Heart right ventricle (tissue), 16 donors: ENCODE data around the gene SCN4B. TPM values are rescaled to one million over a fixed set of nuclear protein-coding genes. Genes with fewer than 3 reads are reported as not detected.

Experiments used
- ATAC-seq, 8 donors: fragments of 200-7000 bp; cut with Tn5 transposase; one replicate each; pipeline ENCODE4 v1.9.1; 2020; ENCODE audit warnings: mild to moderate bottlenecking in 8 of 8, moderate library complexity in 8 of 8, moderate number of reproducible peaks in 1 of 8
- DNase-seq, 2 donors: peaks; one replicate each; pipeline ENCODE4 v3.0.0-alpha.2; 2020
- H3K27ac ChIP-seq, 10 donors: fragments of 200-600 bp; sonication (generic) in 2 of 10; one replicate each; pipeline versions ENCODE4 v1.5.0 to v1.8.0; 2020 to 2022; ENCODE audit warnings: mild to moderate bottlenecking in 3 of 10
- H3K27me3 ChIP-seq, 7 donors: fragments of 200-600 bp; one replicate each; pipeline ENCODE4 v1.8.0; 2021 to 2022; ENCODE audit warnings: mild to moderate bottlenecking in 2 of 7
- H3K36me3 ChIP-seq, 9 donors: fragments of 200-600 bp; sonication (generic) in 1 of 9; one replicate each; pipeline versions ENCODE4 v1.5.0 to v1.8.0; 2020 to 2022; ENCODE audit warnings: mild to moderate bottlenecking in 2 of 9
- H3K4me1 ChIP-seq, 9 donors: fragments of 200-600 bp; sonication (generic) in 1 of 9; one replicate each; pipeline versions ENCODE4 v1.5.0 to v1.8.0; 2020 to 2022; ENCODE audit warnings: mild to moderate bottlenecking in 4 of 9
- H3K4me3 ChIP-seq, 10 donors: fragments of 200-600 bp; sonication (generic) in 2 of 10; one replicate each; pipeline versions ENCODE4 v1.5.0 to v1.8.0; 2020 to 2022; ENCODE audit warnings: mild to moderate bottlenecking in 7 of 10, moderate library complexity in 2 of 10
- H3K9me3 ChIP-seq, 11 donors: fragments of 200-600 bp in 10 of 11; sonication (generic) in 2 of 11; one replicate each; pipeline versions ENCODE4 v1.5.0 to v1.8.0; 2013 to 2022; ENCODE audit warnings: mild to moderate bottlenecking in 2 of 11, control low read depth in 1 of 11, moderate library complexity in 1 of 11
- WGBS, 2 donors: extraction: QIAGEN DNeasy Blood & Tissue Kit; methylation state at CpG; one replicate each; pipeline ENCODE4 v1.1.7; 2013; ENCODE audit warnings: inconsistent platforms in 1 of 2; 5-methylcytosine and 5-hydroxymethylcytosine counted together
- intact Hi-C, 10 donors: fragments of 100-400 bp; cut with DNase I; formaldehyde crosslinking; loops; one replicate each; pipeline versions ENCODE4 v1.11.1 to v1.14.2; 2022
- long read RNA-seq, 3 donors: library from polyadenylated mRNA; unstranded; transcript quantifications; one replicate each; pipeline ENCODE4 v2.0.0, GENCODE V29; 2020 to 2021
- polyA plus RNA-seq, 2 donors: library from polyadenylated mRNA; stranded (reverse); fragments of 200-250 nt; gene quantifications; one replicate each; pipeline ENCODE4 v1.2.3, GENCODE V29; 2013
- total RNA-seq, 10 donors: library from RNA; stranded (reverse); fragmentation: NEBNext Ultra II Directional in 3 of 10; extraction: Animal tissue kit (Norgen Biotek cat#: 25700) in 3 of 10; gene quantifications; one replicate each; pipeline versions ENCODE4 v1.2.1 to v1.2.4, GENCODE V29; 2021 to 2023
- TF ChIP-seq, protein P1 (sequence below), 9 donors: fragments of 200-600 bp; sonication (generic) in 2 of 9; IDR thresholded peaks; one replicate each; pipeline versions ENCODE4 v1.5.0 to v1.8.0; 2021 to 2022; ENCODE audit warnings: antibody characterized with exemption in 9 of 9, mild to moderate bottlenecking in 5 of 9, moderate library complexity in 1 of 9
- donor health status: Arrhythmogenic right ventricular cardiomyopathy.
- donor health status: ischemic (EF 13 %, LVEDD 7.1; RV severe dilation, severe dysfunction).
- donor health status: healthy with polysubstance abuse.
- donor health status: DM: no; HTN: yes; CAD: no.
- donor health status: DM: no; HTN: no; CAD: no.
- donor health status: ischemic (EF 25% LVEDD 6.9; RV normal size, moderate dysfunction).
- donor health status: ischemic (EF 25% LVEDD 5.7; RV mildly dilated, moderate dysfunction).
- donor health status: healthy.
- donor health status: DM: yes; HTN: yes; CAD: no.
- donor health status: Ischemic cardiomyopathy.
- donor health status: ischemic (EF 35%, LVEDD 5.7; RV mildly dilated, moderate dysfunction).
- donor health status: nonischemic (EF 11% LVEDD 7.7; RV severe dilation, severe dysfunction).
- donor health status: DM: yes; HTN: yes; CAD: no.
- donor health status: PGD.
- donor health status: ischemic (EF 29% LVEDD 5.4; RV normal size, mild dysfunction).
- donor health status: nonischemic (EF 23%, LVEDD 6.1; RV moderate dilation, normal function).

Gene SCN4B, protein sequence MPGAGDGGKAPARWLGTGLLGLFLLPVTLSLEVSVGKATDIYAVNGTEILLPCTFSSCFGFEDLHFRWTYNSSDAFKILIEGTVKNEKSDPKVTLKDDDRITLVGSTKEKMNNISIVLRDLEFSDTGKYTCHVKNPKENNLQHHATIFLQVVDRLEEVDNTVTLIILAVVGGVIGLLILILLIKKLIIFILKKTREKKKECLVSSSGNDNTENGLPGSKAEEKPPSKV
- total RNA-seq (10 to 100 TPM in 5 of 10 donors, 1 to 10 TPM in 5; 5.7 to 17.5 (median 10.3) TPM), polyA plus RNA-seq (1 to 10 TPM; 5.4 to 8.8 TPM)
- long read RNA-seq, donor 1, partial matches to known transcripts: 0 of 15 reads
- long read RNA-seq, donor 1, other reads (novel, unspliced or antisense): 15 of 15 reads
- long read RNA-seq, donor 2, full-length matches to known transcripts: 4 of 36 reads
- long read RNA-seq, donor 2, partial matches to known transcripts: 2 of 36 reads
- long read RNA-seq, donor 2, other reads (novel, unspliced or antisense): 30 of 36 reads
- long read RNA-seq, donor 3, full-length matches to known transcripts: 1 of 16 reads
- long read RNA-seq, donor 3, partial matches to known transcripts: 0 of 16 reads
- long read RNA-seq, donor 3, other reads (novel, unspliced or antisense): 15 of 16 reads

DNA sequence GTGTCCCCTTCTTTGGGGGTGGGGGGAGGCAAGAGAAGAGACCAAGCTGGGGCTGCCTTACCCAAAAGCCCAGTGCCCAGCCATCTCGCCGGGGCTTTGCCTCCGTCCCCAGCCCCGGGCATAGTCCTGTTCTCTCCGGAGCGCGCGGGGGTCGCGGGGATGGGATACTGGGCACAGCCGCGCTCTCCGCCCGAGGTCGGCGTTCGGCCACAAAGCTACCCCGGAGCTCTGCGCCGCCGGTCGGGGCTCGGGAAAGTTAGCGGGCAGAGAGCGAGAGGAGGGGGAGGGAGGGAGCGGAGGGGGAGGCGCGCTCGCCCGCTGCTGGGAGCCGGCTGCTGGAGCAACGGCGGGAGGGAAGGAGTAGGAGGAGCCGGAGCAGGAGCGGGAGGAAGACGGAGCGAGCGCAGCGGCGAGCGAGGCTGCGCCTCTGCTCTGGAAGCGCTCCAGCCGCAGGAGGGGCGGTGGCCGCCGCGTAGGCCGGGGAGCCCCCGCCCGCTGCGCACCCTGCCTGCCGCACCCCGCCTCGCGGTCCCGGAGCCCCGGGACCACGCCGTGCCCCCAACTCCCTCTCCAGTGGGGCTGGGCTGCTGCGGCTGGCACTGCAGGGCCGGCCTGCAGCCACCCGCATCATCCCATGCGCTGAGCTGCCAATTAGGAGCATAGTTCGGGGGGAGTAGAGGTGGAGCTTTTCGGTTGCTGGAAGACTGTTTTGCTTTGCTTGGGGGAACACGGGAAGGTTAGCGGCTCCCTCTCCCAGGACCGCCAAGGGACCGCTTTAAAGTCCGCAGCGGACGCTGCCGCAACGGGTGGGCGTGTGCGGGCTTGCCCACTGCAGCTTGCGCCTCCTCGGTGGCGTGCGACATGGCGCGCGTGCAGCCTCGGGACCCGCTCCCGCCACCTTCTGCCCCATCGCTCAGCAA is at the start of gene SCN4B:
TSS of gene SCN4B (minus strand) at position 272 of the 920 bp plus-strand sequence. CDS start at position 122, 150 bp downstream.
- WGBS, 2 donors: 0 to 1% methylated on average over 53 to 88 of the region's 88 CpGs
- Histone ChIP-seq H3K9me3 (no peaks in the 10 kb centered on the region), H3K4me1 (peaks cover 0 to 51% (median 17%) of the 10 kb centered on the region in 9 donors), H3K27ac (peak within 1 kb of the TSS in 7 of 10 donors; percentile 62 to 78 (median 77)), H3K27me3 (peaks cover 0 to 74% (median 38%) of the 10 kb centered on the region in 7 donors), H3K4me3 (peak within 1 kb of the TSS; percentile 37 to 76 (median 62)), H3K36me3 (no peaks in the 10 kb centered on the region)
- ATAC-seq (peak; percentile 74 to 92 (median 82)), DNase-seq (peak; percentile 73 to 76)
- intact Hi-C loops: no loop called here
- TF ChIP-seq, protein P1, sequence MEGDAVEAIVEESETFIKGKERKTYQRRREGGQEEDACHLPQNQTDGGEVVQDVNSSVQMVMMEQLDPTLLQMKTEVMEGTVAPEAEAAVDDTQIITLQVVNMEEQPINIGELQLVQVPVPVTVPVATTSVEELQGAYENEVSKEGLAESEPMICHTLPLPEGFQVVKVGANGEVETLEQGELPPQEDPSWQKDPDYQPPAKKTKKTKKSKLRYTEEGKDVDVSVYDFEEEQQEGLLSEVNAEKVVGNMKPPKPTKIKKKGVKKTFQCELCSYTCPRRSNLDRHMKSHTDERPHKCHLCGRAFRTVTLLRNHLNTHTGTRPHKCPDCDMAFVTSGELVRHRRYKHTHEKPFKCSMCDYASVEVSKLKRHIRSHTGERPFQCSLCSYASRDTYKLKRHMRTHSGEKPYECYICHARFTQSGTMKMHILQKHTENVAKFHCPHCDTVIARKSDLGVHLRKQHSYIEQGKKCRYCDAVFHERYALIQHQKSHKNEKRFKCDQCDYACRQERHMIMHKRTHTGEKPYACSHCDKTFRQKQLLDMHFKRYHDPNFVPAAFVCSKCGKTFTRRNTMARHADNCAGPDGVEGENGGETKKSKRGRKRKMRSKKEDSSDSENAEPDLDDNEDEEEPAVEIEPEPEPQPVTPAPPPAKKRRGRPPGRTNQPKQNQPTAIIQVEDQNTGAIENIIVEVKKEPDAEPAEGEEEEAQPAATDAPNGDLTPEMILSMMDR (IDR thresholded peaks at IDR 0.05): peak in 1 of 9 donors; percentile 6

DNA sequence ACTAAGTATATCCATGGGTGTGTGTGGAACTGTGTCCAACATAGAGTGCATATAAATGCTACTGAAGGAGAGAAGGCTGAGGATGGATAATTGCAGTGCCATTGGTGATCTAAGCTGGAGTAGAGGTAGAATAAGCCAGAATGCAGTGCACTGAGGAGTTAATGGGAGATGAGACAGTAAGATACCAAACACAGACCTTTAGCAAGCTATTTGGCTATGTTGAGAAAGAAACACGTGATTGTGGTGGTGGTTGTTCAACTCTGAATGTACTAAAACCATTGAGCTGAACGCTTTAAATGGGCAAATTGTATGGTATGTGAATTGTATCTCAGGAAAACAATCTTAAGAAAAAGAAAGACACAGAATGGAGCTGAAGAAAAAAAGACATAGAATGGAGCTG is 49.3 kb upstream of the SCN4B start:
- intact Hi-C loops: loop anchor here in 3 of 10 donors (2.0 to 5.0 kb wide), 3 partner anchors 145 to 151 kb away; no protein-coding TSS in a partner anchor
- Histone ChIP-seq H3K27me3 (no peaks in the 10 kb centered on the region), H3K36me3 (peaks cover 0 to 61% (median 0%) of the 10 kb centered on the region in 9 donors), H3K4me1 (peaks cover 0 to 62% (median 19%) of the 10 kb centered on the region in 9 donors), H3K27ac (peak overlapping the region in 1 of 10 donors; percentile 45), H3K4me3 (no peak overlapping the region), H3K9me3 (no peaks in the 10 kb centered on the region)
- WGBS, 2 donors: 94 to 95% methylated on average over 2 of the region's 2 CpGs
- no peak for ATAC-seq
- TF ChIP-seq, protein P1 (IDR thresholded peaks at IDR 0.05): no peak
- DNase-seq: no peak

DNA sequence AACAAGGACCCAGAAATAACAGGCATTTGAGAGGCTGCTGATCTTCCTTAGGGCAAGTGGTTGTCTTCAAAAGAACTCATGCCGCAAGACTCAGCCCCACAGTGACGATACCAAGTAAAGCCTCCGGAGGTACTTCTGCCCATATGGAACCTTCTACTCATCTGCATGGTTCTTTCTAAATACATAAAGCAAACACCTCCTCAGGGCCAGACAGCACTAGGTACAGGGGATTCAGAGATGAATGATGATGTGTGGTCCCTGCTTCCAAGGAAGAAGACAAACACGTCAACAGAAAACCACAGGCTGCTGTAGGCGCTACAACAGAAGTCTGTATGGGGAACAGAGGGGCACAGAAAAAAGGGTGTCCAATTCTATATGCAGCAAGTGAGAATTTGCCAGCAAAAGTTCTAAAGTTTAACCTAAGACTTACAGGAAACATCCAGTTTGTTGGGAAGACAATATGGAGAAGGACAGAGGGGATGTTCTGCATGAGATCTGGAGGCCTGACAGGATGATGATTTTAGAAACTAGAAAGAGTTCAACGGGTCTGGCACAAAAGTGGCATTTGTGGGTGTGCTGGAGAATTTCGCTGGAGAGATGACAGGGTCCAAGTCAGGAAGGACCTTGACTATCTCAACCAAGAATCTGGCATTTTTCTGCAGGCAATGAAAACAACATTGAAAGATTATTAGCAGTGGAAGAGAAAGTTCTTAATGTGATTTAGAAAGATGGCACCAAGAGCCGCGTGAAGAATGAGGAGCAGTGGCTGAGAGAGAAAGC is 48.5 kb upstream of the SCN4B start:
- TF ChIP-seq, protein P1 (IDR thresholded peaks at IDR 0.05): no peak
- no peaks in the 10 kb centered on the region for H3K27me3 ChIP-seq
- DNase-seq (no peak), ATAC-seq (no peak)
- intact Hi-C loops: loop anchor here in 3 of 10 donors (2.0 to 5.0 kb wide), 3 partner anchors 146 to 152 kb away; no protein-coding TSS in a partner anchor
- H3K9me3 ChIP-seq: no peaks in the 10 kb centered on the region
- peaks cover 0 to 53% (median 11%) of the 10 kb centered on the region in 9 donors for H3K4me1 ChIP-seq
- WGBS, 2 donors: 86 to 90% methylated on average over 9 of the region's 9 CpGs
- no peak overlapping the region for H3K4me3 ChIP-seq
- H3K27ac ChIP-seq: peak overlapping the region in 1 of 10 donors; percentile 45
- H3K36me3 ChIP-seq: peaks cover 0 to 70% (median 0%) of the 10 kb centered on the region in 9 donors
